GM21381 (cell line): ENCODE data around the gene CORO2A.

Source experiments
- ATAC-seq: cut with Tn5 transposase; IDR thresholded peaks from one replicate; pipeline ENCODE4 v1.9.1; 2021; ENCODE audit warnings: mild to moderate bottlenecking, moderate library complexity; ENCODE audit not compliant: unreplicated experiment

Gene CORO2A

DNA sequence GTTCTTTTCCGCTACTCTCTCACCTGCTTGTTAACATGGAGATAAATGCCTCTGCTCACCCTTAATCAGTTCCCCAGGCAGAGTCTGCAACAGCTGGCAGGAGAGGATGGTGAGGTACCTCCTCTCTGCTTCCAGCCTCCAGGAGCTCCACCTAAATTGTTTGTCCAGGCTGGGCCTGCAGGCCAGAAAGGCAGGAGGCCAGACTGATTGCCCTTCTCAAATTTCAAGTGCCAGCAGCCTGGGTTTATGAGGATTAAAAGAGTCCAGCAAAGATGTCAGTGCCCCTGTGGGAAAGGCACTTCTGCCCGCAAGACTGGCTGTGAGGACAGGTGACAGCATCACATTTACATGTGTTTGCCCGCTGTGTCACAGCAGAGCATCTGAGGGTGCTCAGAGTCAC is 19.8 kb downstream of the CORO2A start:
- ATAC-seq: no peak

DNA sequence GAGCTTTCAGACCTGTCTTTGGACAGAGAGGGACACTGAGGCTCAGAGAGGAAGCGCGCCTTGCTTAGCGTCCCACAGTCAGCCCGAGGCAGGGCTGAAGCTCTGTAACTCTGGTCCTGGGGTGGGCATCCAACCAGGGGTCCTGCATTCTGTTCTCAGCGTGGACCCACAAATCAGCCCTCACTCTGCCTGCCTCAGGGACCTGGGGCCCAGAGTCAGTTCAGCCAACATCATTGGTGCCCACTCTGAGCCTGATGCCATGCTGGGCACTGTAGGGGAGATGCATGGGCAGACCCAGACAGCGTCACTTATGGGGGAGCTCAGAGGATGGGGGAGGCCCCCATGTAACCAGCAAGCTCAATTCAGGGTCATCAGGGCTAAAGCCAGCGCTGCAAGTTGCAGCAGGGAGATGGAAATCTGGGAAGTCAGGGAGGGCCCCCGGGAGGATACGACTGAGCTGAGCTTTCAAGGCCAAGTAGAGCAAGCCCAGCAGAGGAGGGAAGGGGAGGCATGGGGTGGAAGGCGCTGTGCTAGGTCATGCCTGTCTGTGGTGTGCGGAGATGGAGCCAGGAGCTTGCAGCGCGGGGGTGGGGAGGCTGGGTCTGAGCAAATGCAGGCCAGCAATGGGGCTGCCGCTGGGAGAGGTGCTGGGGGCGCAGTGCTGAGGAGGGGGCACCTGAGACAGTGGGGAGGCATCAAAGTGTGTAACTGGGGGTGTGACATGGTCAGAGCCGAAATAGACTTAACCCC is 21.1 kb downstream of the CORO2A start:
- no peak for ATAC-seq

- ATAC-seq: peak; percentile 98
Observed at GRCh38 chr9:98168941-98169488, 23.4 kb downstream of the CORO2A start.

GRCh38 chr9:98168153-98168780 is 24.2 kb downstream of the CORO2A start:
- no peak for ATAC-seq

- ATAC-seq: no peak
Observed at GRCh38 chr9:98164912-98165311, 27.5 kb downstream of the CORO2A start.

DNA sequence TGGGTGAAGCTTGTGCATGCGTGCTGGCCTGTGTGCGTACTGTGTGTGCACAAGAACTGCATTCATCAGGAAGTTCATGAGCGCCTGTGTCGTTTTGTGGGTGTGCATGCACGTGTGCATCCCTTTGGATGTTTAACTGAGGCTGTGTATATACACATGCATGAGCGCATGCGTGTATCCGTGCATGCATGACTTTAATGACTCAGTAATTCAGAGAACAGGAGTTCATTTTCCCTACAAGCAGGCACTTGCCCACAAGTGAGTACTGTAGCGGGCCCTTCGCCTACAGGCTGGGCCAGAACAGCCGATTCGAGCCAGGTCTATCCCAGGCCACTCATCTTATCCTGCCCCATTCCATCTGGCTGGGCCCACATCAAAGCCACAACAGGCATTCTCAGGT is 29.8 kb downstream of the CORO2A start:
- no peak for ATAC-seq

GRCh38 chr9:98161851-98162250 is 30.6 kb downstream of the CORO2A start:
- no peak for ATAC-seq

- no peak for ATAC-seq
Observed at GRCh38 chr9:98159790-98160189, 32.6 kb downstream of the CORO2A start.

DNA sequence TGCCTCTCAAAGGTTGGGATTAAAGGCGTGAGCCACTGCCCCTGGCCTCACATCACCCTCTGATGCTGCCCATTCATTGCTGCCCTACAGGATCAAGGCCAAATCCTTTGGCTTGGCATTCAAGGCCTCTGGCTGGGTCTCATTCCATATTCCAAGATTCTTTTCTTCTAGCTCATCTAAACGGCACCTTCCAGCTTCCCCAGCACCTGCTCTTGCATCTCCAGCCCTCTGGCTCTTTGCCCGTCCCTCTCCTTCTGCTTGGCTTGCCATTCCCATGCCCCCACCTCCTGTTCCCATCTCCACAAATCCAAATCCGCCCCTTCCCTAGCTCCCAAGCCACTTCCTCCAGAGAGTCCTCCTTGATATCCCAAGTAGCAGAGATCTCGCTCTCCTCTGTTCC is 33.1 kb downstream of the CORO2A start:
- no peak for ATAC-seq

GRCh38 chr9:98158071-98158831 is 34.2 kb downstream of the CORO2A start:
- ATAC-seq: no peak

DNA sequence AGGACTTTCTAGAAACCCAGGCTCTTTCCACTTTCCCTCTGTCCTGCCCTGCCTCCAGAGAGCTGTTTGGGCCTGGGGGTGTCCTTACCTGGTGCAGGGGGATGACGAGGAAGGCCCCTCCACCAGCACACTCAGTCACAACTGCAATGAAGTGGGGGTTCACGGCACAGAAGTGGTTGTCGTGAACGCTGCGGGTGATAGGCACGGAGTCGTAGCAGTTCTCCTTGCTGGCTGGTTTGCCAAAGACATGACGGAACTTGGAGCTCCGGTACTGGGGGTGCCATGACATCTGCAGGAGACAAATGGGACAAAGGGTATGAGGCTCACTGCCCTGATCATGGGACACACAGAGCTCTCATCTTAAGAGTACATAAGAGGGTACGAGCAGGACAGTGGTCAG is 35.1 kb downstream of the CORO2A start:
- no peak for ATAC-seq

- ATAC-seq: no peak
Observed at GRCh38 chr9:98154678-98155077, 37.8 kb downstream of the CORO2A start.

DNA sequence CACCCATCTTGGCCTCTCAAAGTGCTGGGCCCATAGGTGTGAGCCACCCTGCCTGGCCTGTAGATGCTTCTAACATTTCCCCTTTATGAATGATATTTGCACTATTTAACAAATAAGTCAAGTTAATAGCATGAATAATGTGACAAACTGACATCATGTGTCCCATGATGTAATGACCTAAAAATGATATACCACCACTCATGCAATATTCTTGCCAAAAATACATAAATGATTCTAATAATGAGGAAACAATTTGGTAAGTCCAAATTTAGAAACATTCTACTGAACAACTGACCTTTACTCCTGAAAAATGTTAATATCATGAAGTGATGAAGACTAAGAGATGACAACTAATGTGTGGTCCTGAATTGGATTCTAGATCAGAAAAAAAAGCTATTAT is 39.9 kb downstream of the CORO2A start:
- ATAC-seq: no peak

- ATAC-seq: no peak
Observed at GRCh38 chr9:98150721-98151120, 41.7 kb downstream of the CORO2A start.

- no peak for ATAC-seq
Observed at GRCh38 chr9:98150164-98150563, 42.3 kb downstream of the CORO2A start.

- no peak for ATAC-seq
Observed at GRCh38 chr9:98149422-98149821, 43.0 kb downstream of the CORO2A start.

- ATAC-seq: no peak
Observed at GRCh38 chr9:98148486-98148885, 44.0 kb downstream of the CORO2A start.

DNA sequence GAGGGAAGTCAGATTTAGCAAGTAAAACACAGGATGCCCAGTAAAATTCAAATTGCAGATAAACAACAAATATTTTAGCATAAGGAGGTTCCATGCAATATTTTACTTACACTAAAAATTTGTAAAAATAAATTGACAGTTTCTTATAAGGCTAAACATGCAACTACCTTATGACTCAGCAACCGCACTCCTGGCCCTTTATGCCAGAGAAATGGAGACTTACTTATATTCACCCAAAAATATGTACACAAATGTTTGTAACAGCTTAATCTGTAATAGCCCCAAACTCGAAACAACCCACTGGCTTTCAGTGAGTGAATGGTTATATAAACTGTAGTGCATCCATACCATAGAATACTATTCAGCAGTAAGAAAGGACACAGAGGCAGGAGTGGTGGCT is 44.9 kb downstream of the CORO2A start:
- no peak for ATAC-seq

- ATAC-seq: no peak
Observed at GRCh38 chr9:98146101-98146991, 46.1 kb downstream of the CORO2A start.

- ATAC-seq: no peak
Observed at GRCh38 chr9:98144631-98145030, 47.8 kb downstream of the CORO2A start.

DNA sequence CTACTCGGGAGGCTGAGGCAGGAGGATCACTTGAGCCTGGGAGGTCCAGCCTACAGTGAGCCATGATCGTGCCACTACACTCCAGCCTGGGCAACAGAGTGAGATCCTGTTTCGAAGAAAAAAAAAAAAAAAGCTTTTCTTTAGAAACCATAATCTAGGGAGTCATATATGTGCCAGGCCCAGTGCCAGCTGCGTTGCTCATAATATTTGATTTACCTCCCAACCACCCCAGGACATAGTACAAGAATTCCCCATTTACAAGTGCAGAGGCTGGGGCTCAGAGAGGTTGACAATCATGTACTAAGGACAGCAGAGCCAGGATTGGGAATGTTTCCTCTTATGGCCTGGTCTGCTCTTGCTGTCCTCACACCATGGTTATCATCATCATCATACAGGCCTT is 48.4 kb downstream of the CORO2A start:
- no peak for ATAC-seq
